T-cell (primary cell): ENCODE measurements around the gene ARF6. TPM values are rescaled to one million over a fixed set of nuclear protein-coding genes. Genes with fewer than 3 reads are reported as not detected.

Experiments used
- ATAC-seq, 4 experiments: fragments of 200-7000 bp in 3 of 4; fragments of 150-1000 bp in 1 of 4; cut with Tn5 transposase; replicated peaks in 1 of 4; 1 replicate in 3 of 4; 2 replicates in 1 of 4; pipeline ENCODE4 v1.10.0; 2021; ENCODE audit warnings: moderate library complexity in 3 of 4, mild to moderate bottlenecking in 2 of 4, moderate number of reproducible peaks in 1 of 4
- CTCF ChIA-PET, 2 donors: fragments of 300-600 bp; sonication (Branson Sonifier 250); formaldehyde crosslinking; loops; one replicate each; lab custom pipeline; 2022; ENCODE audit warnings: antibody characterized with exemption in 2 of 2; lab: Charles Lee
- POLR2A ChIA-PET, 2 donors: fragments of 300-600 bp; sonication (Branson Sonifier 250); formaldehyde crosslinking; loops; one replicate each; lab custom pipeline; 2022; ENCODE audit warnings: antibody characterized with exemption in 2 of 2; lab: Charles Lee
- DNase-seq, 35 experiments: peaks; one replicate each; pipeline versions ENCODE4 v3.0.0 to v3.0.0-alpha.2; 2013 to 2023
- H3K27ac ChIP-seq: one replicate; pipeline ENCODE4 v1.5.1; 2013; ENCODE audit warnings: low read length
- H3K27me3 ChIP-seq, 2 experiments: replicated peaks in 1 of 2; 1 replicate in 1 of 2; 2 replicates in 1 of 2; pipeline versions ENCODE4 v1.6.1 to v1.7.0; 2013; ENCODE audit warnings: low read length in 1 of 2, mixed read lengths in 1 of 2; ENCODE audit not compliant: control insufficient read depth in 2 of 2, insufficient read depth in 2 of 2; ENCODE audit errors: extremely low read depth in 1 of 2
- H3K36me3 ChIP-seq, 2 donors: 1 replicate in 1 of 2; 2 replicates in 1 of 2; pipeline versions ENCODE4 v1.6.1 to v1.7.0; 2013; ENCODE audit warnings: low read length in 1 of 2; ENCODE audit not compliant: control insufficient read depth in 2 of 2, insufficient read depth in 1 of 2; ENCODE audit errors: extremely low read depth in 1 of 2
- H3K4me1 ChIP-seq, 2 experiments: 1 replicate in 1 of 2; 2 replicates in 1 of 2; pipeline versions ENCODE4 v1.6.1 to v1.7.0; 2013; ENCODE audit warnings: low read length in 2 of 2, mixed read lengths in 1 of 2; ENCODE audit not compliant: insufficient read depth in 2 of 2, control insufficient read depth in 1 of 2; ENCODE audit errors: extremely low read depth in 1 of 2
- H3K4me3 ChIP-seq, 2 donors: 1 replicate in 1 of 2; 2 replicates in 1 of 2; pipeline versions ENCODE4 v1.5.1 to v1.7.0; 2013; ENCODE audit warnings: mild to moderate bottlenecking in 2 of 2, low read length in 1 of 2, moderate library complexity in 1 of 2; ENCODE audit not compliant: control insufficient read depth in 1 of 2; ENCODE audit errors: extremely low read depth in 1 of 2
- H3K9me3 ChIP-seq: 2 replicates; pipeline ENCODE4 v1.7.0; 2013
- H3K27ac Mint-ChIP-seq, 2 donors: one replicate each; pipeline ENCODE4 v1.8.0; 2020 to 2021; ENCODE audit warnings: mild to moderate bottlenecking in 2 of 2, mixed read lengths in 2 of 2
- H3K27me3 Mint-ChIP-seq, 2 donors: one replicate each; pipeline ENCODE4 v1.8.0; 2021 to 2022; ENCODE audit warnings: mixed read lengths in 2 of 2
- H3K36me3 Mint-ChIP-seq: one replicate; pipeline ENCODE4 v1.8.0; 2021; ENCODE audit warnings: mixed read lengths
- H3K4me1 Mint-ChIP-seq, 3 donors: one replicate each; pipeline ENCODE4 v1.8.0; 2020 to 2022; ENCODE audit warnings: mixed read lengths in 3 of 3, mild to moderate bottlenecking in 1 of 3
- H3K4me3 Mint-ChIP-seq, 3 donors: one replicate each; pipeline ENCODE4 v1.8.0; 2020 to 2022; ENCODE audit warnings: mild to moderate bottlenecking in 3 of 3, mixed read lengths in 3 of 3, moderate library complexity in 3 of 3
- H3K9me3 Mint-ChIP-seq, 3 donors: one replicate each; pipeline ENCODE4 v1.8.0; 2020 to 2022; ENCODE audit warnings: mixed read lengths in 3 of 3
- WGBS: methylation state at CpG from one replicate; pipeline ENCODE4 v1.1.5; 2013; ENCODE audit warnings: missing lambda C conversion rate; ENCODE audit not compliant: insufficient coverage; 5-methylcytosine and 5-hydroxymethylcytosine counted together
- total RNA-seq, 35 experiments: library from RNA in 6 of 35; stranded (reverse) in 6 of 35; fragments of 120-200 nt in 1 of 35; gene quantifications; one replicate each; pipeline versions ENCODE4 v1.2.1 to v1.2.4 and lab custom pipeline; 2013 to 2026

Gene ARF6
- total RNA-seq, 5 donors from 2014 or later (not counting 1 experiment from before 2014, with no cell fraction given): 72.0 to 111 (median 93.6) TPM

DNA sequence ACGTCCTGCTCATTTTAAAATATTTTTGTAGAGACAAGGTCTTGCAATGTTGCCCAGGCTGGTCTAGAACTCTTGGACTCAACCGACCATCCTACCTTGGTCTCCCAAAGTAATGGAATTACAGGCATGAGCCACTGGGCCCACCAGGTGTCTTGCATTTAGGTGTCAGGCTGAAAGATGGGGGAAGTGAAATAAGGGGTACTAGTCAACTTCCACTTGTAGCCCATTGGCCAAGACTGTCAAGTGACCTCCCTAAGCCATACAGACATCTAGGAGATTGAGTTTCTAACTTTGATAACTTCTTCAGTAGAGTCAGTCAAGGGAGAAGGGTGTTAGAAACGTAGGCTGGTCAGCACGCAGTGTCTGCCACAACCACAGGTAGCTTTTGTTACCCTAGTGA lies 32.0 kb downstream of the ARF6 start:
- WGBS: 90% methylated on average over 2 of the region's 4 CpGs
- no peaks in the 10 kb centered on the region for H3K36me3 Mint-ChIP-seq
- H3K27ac ChIP-seq: no peak overlapping the region
- no peaks in the 10 kb centered on the region for H3K36me3 ChIP-seq
- H3K9me3 Mint-ChIP-seq: no peaks in the 10 kb centered on the region
- H3K9me3 ChIP-seq: no peaks in the 10 kb centered on the region
- H3K27me3 ChIP-seq: no peaks in the 10 kb centered on the region
- no peak overlapping the region for H3K4me3 Mint-ChIP-seq
- DNase-seq (no peak), ATAC-seq (no peak)
- H3K4me1 ChIP-seq: no peaks in the 10 kb centered on the region
- H3K4me3 ChIP-seq: no peak overlapping the region
- no peaks in the 10 kb centered on the region for H3K27me3 Mint-ChIP-seq
- no peak overlapping the region for H3K27ac Mint-ChIP-seq
- POLR2A ChIA-PET: interaction anchor here in 1 of 2 donors (0.7 kb wide), 1 partner anchor 88 kb away, joined by 3 read pairs; no protein-coding TSS in a partner anchor
- H3K4me1 Mint-ChIP-seq: peaks cover 5 to 22% (median 7%) of the 10 kb centered on the region in 3 donors
- CTCF ChIA-PET: interaction anchor here (0.5 to 0.7 kb wide), 2 partner anchors 19 to 52 kb away, joined by 3 read pairs; no protein-coding TSS in a partner anchor

DNA sequence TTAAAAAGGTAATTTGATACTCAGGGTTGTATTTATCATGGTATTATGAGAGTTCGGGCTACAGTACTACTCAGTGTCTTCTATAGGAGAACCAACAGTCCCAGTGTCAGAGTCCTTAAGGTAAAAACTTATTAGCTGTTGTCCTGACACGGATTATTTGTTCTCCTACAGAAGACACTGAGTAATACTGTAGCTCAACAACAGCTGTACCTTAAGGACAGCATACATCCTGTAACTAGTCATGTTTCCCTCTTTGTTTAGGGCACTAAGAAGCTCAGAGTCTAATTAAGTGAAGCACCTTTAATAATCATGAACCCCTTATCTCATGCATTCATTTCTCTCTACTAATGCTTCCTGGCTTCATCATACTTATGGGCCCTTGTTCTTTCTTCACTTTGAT lies 33.9 kb downstream of the ARF6 start:
- Mint-ChIP-seq H3K27me3 (no peaks in the 10 kb centered on the region), H3K4me1 (peaks cover 2 to 14% (median 8%) of the 10 kb centered on the region in 3 donors), H3K27ac (no peak overlapping the region), H3K4me3 (no peak overlapping the region), H3K36me3 (no peaks in the 10 kb centered on the region), H3K9me3 (no peaks in the 10 kb centered on the region)
- Histone ChIP-seq H3K36me3 (no peaks in the 10 kb centered on the region), H3K27me3 (no peaks in the 10 kb centered on the region), H3K4me1 (peaks cover 0 to 2% of the 10 kb centered on the region in 2 experiments), H3K4me3 (no peak overlapping the region), H3K9me3 (no peaks in the 10 kb centered on the region), H3K27ac (no peak overlapping the region)
- no peak for DNase-seq
- ChIA-PET POLR2A (interaction anchor here in 1 of 2 donors (0.6 kb wide), 1 partner anchor 15 kb away, joined by 11 read pairs; no protein-coding TSS in a partner anchor), CTCF (interaction anchor here in 1 of 2 donors (0.7 to 0.8 kb wide), 2 partner anchors 58 to 173 kb away, joined by 4 to 6 read pairs; no protein-coding TSS in a partner anchor)
- WGBS: 85% methylated on average over 2 of the region's 2 CpGs
- no peak for ATAC-seq

DNA sequence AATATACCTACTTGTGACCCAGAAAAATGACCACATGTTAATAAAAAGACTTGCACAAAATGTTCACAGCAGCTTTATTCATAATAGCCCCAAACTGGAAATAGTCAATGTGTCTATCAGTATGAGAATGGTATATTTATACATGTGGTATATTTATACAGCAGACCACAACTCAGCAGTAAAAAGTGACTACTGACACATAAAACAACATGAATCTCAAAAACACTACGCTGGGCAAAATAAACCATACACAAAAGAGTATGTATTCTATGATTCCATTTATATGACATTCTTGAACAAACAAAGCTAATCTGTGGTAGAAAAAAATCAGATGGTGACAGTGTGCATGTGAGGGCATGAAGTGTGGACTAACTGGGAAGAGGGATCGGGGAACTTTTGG lies 35.1 kb downstream of the ARF6 start:
- ChIA-PET POLR2A (interaction anchor here in 1 of 2 donors (0.6 kb wide), 1 partner anchor 119 kb away, joined by 3 read pairs; no protein-coding TSS in a partner anchor), CTCF (no interaction called here)
- H3K27me3 Mint-ChIP-seq: no peaks in the 10 kb centered on the region
- Histone ChIP-seq H3K27me3 (no peaks in the 10 kb centered on the region), H3K4me3 (no peak overlapping the region), H3K36me3 (no peaks in the 10 kb centered on the region), H3K4me1 (peaks cover 0 to 2% of the 10 kb centered on the region in 2 experiments), H3K9me3 (no peaks in the 10 kb centered on the region), H3K27ac (no peak overlapping the region)
- WGBS: no CpG with 5 or more reads among the region's 2 CpGs
- peaks cover 2 to 16% (median 8%) of the 10 kb centered on the region in 3 donors for H3K4me1 Mint-ChIP-seq
- no peak for DNase-seq
- no peak overlapping the region for H3K4me3 Mint-ChIP-seq
- H3K9me3 Mint-ChIP-seq: no peaks in the 10 kb centered on the region
- ATAC-seq: no peak
- H3K36me3 Mint-ChIP-seq: no peaks in the 10 kb centered on the region
- no peak overlapping the region for H3K27ac Mint-ChIP-seq

DNA sequence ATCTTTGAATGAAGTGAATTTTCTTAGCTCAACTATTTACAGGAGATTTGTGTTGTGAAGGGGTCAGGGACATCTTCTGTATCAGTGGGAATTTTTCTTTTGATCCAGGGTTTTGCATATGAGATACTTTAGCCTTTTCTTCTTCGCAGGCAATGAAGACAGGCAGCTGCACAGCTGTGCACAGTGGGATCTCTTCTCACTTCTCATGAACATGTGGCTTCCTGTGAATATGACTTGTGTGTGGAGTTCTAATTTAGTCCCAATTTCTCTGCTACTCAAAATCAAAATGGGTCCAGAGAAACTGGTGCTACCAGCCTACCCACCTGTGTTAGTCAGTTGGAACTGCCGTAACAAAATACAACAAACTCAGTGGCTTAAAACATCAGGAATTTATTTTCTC lies 37.8 kb downstream of the ARF6 start:
- no peak overlapping the region for H3K27ac ChIP-seq
- ATAC-seq: no peak
- no peaks in the 10 kb centered on the region for H3K36me3 ChIP-seq
- Mint-ChIP-seq H3K27ac (no peak overlapping the region), H3K27me3 (no peaks in the 10 kb centered on the region), H3K4me1 (peaks cover 0 to 9% (median 4%) of the 10 kb centered on the region in 3 donors), H3K36me3 (no peaks in the 10 kb centered on the region), H3K4me3 (no peak overlapping the region), H3K9me3 (no peaks in the 10 kb centered on the region)
- H3K4me1 ChIP-seq: peaks cover 0 to 2% of the 10 kb centered on the region in 2 experiments
- DNase-seq: no peak
- CTCF ChIA-PET: no interaction called here
- H3K9me3 ChIP-seq: no peaks in the 10 kb centered on the region
- no peaks in the 10 kb centered on the region for H3K27me3 ChIP-seq
- POLR2A ChIA-PET: interaction anchor here in 1 of 2 donors (0.6 to 0.7 kb wide), 2 partner anchors 296 to 332 kb away, joined by 3 to 7 read pairs; partner anchors contain the start of gene LRR1
- no peak overlapping the region for H3K4me3 ChIP-seq
- WGBS: 75% methylated on average over 1 of the region's 2 CpGs

- peak overlapping the region in 1 of 2 donors; percentile 20 for H3K27ac Mint-ChIP-seq
Observed at GRCh38 chr14:49931523-49931922, 38.6 kb downstream of the ARF6 start.

DNA sequence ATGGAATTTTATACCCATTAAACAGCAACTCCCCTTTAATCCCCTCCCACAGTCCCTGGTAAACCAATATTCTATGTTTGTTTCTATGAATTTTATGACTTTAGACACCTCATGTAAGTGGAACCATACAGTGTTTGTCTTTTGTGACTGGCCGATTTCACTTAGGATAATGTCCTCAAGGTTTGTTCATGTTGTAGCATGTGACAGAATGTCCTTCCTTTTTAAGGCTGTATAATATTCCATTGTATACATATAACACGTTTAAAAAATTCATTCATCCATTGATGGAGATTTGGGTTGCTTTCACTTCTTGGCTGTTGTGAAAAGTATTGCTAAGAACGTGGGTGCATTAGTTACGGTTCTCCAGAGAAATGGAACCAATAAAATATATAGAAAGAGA lies 40.2 kb downstream of the ARF6 start:
- Mint-ChIP-seq H3K27me3 (no peaks in the 10 kb centered on the region), H3K27ac (no peak overlapping the region), H3K36me3 (no peaks in the 10 kb centered on the region), H3K4me1 (peaks cover 5 to 11% (median 9%) of the 10 kb centered on the region in 3 donors), H3K9me3 (peaks cover 0 to 7% (median 0%) of the 10 kb centered on the region in 3 donors), H3K4me3 (no peak overlapping the region)
- DNase-seq (no peak), ATAC-seq (no peak)
- no CpG with 5 or more reads among the region's 4 CpGs for whole genome bisulfite sequencing
- no peaks in the 10 kb centered on the region for H3K36me3 ChIP-seq
- no peak overlapping the region for H3K4me3 ChIP-seq
- H3K4me1 ChIP-seq: peaks cover 0 to 2% of the 10 kb centered on the region in 2 experiments
- H3K27me3 ChIP-seq: no peaks in the 10 kb centered on the region
- no peak overlapping the region for H3K27ac ChIP-seq
- H3K9me3 ChIP-seq: no peaks in the 10 kb centered on the region
- POLR2A ChIA-PET: interaction anchor here in 1 of 2 donors (0.6 kb wide), 1 partner anchor 134 kb away, joined by 3 read pairs; no protein-coding TSS in a partner anchor
- CTCF ChIA-PET: interaction anchor here in 1 of 2 donors (0.6 to 0.9 kb wide), 5 partner anchors 8 to 285 kb away, joined by 3 to 7 read pairs (median 3); no protein-coding TSS in a partner anchor

More at GRCh38 chr14:49931523-49931922, 38.6 kb downstream of the ARF6 start:
- no peaks in the 10 kb centered on the region for H3K27me3 ChIP-seq
- no peak overlapping the region for H3K27ac ChIP-seq
- no peaks in the 10 kb centered on the region for H3K9me3 ChIP-seq
- H3K4me1 ChIP-seq: peaks cover 0 to 2% of the 10 kb centered on the region in 2 experiments
- Mint-ChIP-seq H3K4me1 (peaks cover 2 to 9% (median 8%) of the 10 kb centered on the region in 3 donors), H3K4me3 (no peak overlapping the region), H3K27me3 (no peaks in the 10 kb centered on the region), H3K36me3 (no peaks in the 10 kb centered on the region), H3K9me3 (peaks cover 0 to 2% (median 0%) of the 10 kb centered on the region in 3 donors)
- ChIA-PET CTCF (no interaction called here), POLR2A (interaction anchor here in 1 of 2 donors (0.7 kb wide), 1 partner anchor 34 kb away, joined by 3 read pairs; no protein-coding TSS in a partner anchor)
- 83% methylated on average over 1 of the region's 3 CpGs for WGBS
- no peak for DNase-seq
- no peak for ATAC-seq
- H3K4me3 ChIP-seq: no peak overlapping the region
- no peaks in the 10 kb centered on the region for H3K36me3 ChIP-seq
